ENCODE measurements around the gene SLC39A2. TPM values are rescaled to one million over a fixed set of nuclear protein-coding genes. Genes with fewer than 3 reads are reported as not detected.
A peak's percentile ranks its signal among the peaks of the same experiment; 100 is the strongest.

SLC39A2 gene
- total RNA-seq, 1 experiment from 2014 or later, result 0.17 TPM

DNA sequence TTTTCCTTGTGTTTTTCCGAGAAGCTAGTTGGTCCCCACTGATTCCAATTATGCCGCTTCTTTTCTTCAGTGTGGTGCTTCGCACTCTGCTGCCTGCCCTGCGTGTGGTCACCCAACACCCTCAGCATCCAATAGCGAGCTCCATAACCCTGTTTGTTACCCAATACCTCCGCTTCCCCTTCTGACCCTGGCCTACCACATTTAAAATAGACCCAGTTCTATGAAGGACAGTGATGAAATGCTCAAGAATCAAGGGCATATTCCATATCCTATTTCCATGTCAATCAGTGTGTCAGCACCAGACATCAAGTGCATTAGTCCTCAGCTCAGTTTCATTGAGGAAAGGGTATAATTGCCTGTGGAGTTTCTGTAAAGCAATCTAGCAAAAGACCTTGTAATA is 16.2 kb downstream of the SLC39A2 start:
- DNase-seq, result no peak

DNA sequence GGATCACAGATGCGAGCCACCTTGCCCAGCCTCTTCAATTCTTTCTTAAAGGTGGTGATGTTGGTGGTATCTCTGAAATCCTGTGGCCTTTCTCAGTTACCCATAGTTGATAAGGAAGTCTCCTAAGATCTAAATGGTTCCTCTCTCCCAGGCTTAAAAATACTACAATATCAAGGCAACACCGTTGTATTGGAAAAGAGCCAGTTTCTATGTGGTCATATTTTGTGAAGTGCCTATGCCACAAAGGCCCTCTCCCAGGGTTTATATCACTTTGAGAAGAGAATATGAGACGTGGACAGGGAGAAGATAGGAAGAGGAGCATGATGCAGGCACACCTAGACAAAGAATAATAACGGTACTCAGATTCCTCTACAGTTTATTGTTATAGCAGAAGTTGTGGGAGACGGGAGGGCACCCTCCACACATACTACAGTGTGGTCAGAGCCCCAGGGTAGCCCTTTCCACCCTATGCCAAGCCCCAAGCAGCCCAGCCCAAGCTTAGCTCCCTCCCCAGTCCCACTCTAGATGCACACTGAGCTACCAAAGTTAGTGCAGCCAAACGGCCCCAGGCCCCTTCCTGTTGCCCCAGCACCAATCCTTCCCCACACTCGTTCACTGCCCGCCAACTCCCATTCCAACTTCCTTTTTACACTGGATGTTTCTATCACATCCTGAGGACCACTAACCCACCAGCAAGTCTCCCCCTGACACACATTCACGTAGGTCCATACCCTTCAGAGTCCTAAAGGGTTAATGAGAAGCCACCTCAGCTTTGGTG is 17.5 kb downstream of the SLC39A2 start:
- no peak for DNase-seq
- Histone ChIP-seq H3K4me3 (ENCODE audit: insufficient read depth, low read depth, low read length) (no peak overlapping the region), H3K27me3 (ENCODE audit: control insufficient read depth, insufficient read depth, low read length) (peaks cover 3% of the 10 kb centered on the region; the same call in 1 of the 2 replicates), H3K36me3 (replicated peaks; ENCODE audit: control insufficient read depth, insufficient read depth, low read length) (peaks cover 1% of the 10 kb centered on the region; the same call in 1 of the 2 replicates)

More for the DNA sequence above, 16.2 kb downstream of the SLC39A2 start:
- Histone ChIP-seq H3K4me3 (ENCODE audit: insufficient read depth, low read depth, low read length) (no peak overlapping the region), H3K36me3 (replicated peaks; ENCODE audit: control insufficient read depth, insufficient read depth, low read length) (peaks cover 1% of the 10 kb centered on the region; the same call in 1 of the 2 replicates), H3K27me3 (ENCODE audit: control insufficient read depth, insufficient read depth, low read length) (peaks cover 3% of the 10 kb centered on the region; the same call in 1 of the 2 replicates)

DNA sequence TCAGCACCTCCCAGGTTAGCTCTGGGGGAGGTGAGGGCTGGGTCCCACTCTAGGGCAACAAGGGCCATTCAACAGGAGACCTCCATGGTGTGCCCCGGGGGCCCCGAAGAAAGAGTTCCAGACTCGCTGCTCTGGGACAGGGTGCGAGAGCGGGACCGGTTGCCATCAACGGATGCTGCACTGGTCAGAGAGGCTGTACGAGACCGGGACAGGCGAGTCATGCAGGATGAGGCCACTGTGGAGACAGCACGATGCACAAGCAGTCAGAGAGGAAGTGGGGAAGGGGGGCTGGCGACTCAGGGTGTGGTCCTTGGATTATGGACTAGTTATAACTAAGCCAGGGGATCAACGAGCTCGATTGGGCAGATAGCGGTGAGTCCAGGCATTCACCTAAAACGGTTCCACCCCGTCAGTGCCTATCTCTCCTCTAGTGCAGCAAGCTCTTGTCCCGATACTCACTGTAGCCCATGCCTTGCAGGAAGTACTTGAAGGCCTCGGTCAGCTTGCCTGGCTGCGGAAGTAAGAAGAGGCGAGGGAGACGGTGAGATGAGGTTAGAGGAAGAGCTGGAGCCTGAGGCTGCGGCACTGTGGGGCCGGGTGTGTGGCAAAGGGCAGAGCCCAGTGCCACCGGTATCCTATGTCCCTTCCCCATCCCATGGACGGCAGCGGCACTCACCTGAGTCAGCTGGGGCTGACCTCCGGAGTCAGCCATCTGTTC is 18.6 kb downstream of the SLC39A2 start:
- no peak overlapping the region for H3K4me3 ChIP-seq (ENCODE audit: insufficient read depth, low read depth, low read length)
- H3K27me3 ChIP-seq (ENCODE audit: control insufficient read depth, insufficient read depth, low read length), result peaks cover 5% of the 10 kb centered on the region

DNA sequence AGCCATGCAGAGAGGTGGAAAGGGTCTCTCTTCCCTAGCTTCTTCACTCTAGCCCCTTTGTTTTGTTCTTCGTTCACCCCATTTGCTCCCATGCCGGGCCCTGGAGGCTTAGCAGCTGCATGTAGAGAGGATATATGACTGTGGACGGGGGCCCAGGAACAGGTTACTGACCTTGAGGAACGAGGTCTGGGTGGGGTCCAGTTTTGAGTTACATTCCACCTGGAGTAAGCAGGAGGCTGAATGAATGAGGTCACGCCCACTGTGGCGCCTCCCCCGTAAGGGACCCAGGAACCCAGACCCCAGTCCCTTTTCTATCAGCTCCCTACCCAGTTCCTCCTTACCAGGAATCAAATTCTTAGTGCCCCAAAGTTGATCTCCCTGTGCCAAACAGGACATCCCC is 19.2 kb downstream of the SLC39A2 start:
- peaks cover 6% of the 10 kb centered on the region for H3K27me3 ChIP-seq (ENCODE audit: control insufficient read depth, insufficient read depth, low read length)
- H3K4me3 ChIP-seq (ENCODE audit: insufficient read depth, low read depth, low read length), result no peak overlapping the region
- DNase-seq, result no peak
- H3K36me3 ChIP-seq (replicated peaks; ENCODE audit: control insufficient read depth, insufficient read depth, low read length), result peaks cover 1% of the 10 kb centered on the region; the same call in 1 of the 2 replicates

More for the DNA sequence above, 18.6 kb downstream of the SLC39A2 start:
- no peak for DNase-seq
- peaks cover 1% of the 10 kb centered on the region; the same call in 1 of the 2 replicates for H3K36me3 ChIP-seq (replicated peaks; ENCODE audit: control insufficient read depth, insufficient read depth, low read length)

DNA sequence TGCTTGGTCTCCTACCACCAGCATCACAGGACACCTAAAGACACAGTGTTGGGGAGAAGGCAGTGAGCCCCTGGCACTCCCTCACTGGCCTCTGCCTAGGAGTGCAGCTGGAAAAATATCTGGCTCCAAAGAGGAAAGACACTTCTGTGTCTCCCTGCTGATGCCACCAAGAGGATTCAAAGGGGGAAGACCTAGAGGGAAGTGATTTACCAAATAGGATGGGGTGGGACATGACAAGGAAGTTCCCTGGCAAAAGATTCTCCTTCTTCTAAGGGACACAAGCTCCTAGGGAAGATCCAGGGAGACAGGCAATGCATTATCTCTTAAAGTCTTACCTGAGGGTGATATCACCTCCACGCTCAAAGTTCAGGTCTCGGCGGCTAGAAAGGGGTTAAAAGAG is 19.7 kb downstream of the SLC39A2 start:
- Histone ChIP-seq H3K36me3 (replicated peaks; ENCODE audit: control insufficient read depth, insufficient read depth, low read length) (peaks cover 1% of the 10 kb centered on the region; the same call in 1 of the 2 replicates), H3K27me3 (ENCODE audit: control insufficient read depth, insufficient read depth, low read length) (peaks cover 10% of the 10 kb centered on the region), H3K4me3 (ENCODE audit: insufficient read depth, low read depth, low read length) (no peak overlapping the region)
- no peak for DNase-seq

DNA sequence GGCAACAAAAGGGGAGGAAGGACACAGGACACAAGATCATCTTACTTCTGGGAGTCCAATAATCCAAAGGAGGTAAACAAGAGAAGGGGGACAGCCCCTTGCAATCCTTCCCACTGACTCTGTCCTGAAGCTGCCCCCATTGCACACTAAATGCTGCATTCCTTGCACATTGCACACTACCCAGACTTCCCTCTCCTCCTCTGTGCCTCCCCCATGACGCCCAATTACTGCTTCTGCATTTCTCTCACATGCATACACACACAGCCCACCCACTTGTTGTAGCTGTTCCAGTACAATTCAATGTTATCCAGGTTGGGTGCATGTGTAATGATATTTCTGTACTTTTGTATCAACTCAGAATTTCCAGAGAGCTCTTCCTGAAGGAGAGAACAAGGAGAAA is 20.3 kb downstream of the SLC39A2 start:
- Histone ChIP-seq H3K4me3 (ENCODE audit: insufficient read depth, low read depth, low read length) (no peak overlapping the region), H3K36me3 (replicated peaks; ENCODE audit: control insufficient read depth, insufficient read depth, low read length) (peaks cover 1% of the 10 kb centered on the region; the same call in 1 of the 2 replicates), H3K27me3 (ENCODE audit: control insufficient read depth, insufficient read depth, low read length) (peaks cover 16% of the 10 kb centered on the region)
- no peak for DNase-seq

DNA sequence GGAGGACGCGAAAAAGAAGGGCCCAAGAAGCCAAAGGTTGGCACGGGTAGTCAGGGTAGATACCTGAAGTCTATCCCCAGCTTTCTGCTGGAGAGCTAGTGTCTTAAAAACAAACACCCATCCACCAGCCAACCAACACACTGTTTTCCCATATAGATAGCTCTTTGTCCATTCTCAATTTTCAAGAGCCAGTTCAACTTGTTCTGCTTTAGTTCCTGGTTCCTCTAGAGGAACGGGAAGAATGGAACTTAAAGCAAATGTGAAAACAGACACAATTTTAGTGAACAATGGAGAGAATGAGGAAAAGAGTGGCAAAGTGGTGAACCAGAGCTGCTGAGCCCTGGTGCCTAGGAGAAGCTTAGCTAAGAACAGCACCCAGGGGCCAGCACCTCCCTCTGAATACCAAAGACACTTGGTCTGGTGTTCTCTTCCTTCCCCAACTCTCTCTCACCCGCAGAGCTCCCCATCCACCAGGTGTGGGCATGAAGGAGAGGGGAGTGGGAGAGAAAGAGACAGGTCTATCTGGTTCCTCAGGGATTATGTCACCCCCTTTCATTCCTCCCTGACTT is 22.0 kb downstream of the SLC39A2 start:
- no peak overlapping the region for H3K4me3 ChIP-seq (ENCODE audit: insufficient read depth, low read depth, low read length)
- peaks cover 20% of the 10 kb centered on the region for H3K27me3 ChIP-seq (ENCODE audit: control insufficient read depth, insufficient read depth, low read length)
- DNase-seq, result no peak
- peaks cover 1% of the 10 kb centered on the region; the same call in 1 of the 2 replicates for H3K36me3 ChIP-seq (replicated peaks; ENCODE audit: control insufficient read depth, insufficient read depth, low read length)

DNA sequence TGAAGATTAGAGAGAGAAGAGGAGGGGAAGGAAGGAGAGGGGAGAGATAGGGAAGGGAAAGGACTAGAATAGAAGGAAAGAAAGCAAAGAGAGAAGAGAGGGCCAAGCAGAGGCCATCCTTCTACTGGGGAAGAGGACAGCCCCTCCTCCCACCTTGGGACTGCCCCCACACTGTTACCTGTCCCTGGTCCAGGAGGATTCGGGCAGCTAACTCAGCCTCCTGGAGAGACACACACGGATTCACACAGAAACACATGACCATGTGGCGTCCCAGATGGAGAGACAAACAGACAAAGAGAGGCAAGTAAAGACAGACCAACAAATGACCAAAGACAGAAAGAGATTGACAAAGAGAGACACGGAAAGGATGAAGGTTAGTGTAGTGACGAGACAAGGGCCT is 23.6 kb downstream of the SLC39A2 start:
- Histone ChIP-seq H3K36me3 (replicated peaks; ENCODE audit: control insufficient read depth, insufficient read depth, low read length) (peaks cover under 1% of the 10 kb centered on the region; the same call in 1 of the 2 replicates), H3K4me3 (ENCODE audit: insufficient read depth, low read depth, low read length) (no peak overlapping the region), H3K27me3 (ENCODE audit: control insufficient read depth, insufficient read depth, low read length) (peaks cover 21% of the 10 kb centered on the region)
- DNase-seq, result no peak

DNA sequence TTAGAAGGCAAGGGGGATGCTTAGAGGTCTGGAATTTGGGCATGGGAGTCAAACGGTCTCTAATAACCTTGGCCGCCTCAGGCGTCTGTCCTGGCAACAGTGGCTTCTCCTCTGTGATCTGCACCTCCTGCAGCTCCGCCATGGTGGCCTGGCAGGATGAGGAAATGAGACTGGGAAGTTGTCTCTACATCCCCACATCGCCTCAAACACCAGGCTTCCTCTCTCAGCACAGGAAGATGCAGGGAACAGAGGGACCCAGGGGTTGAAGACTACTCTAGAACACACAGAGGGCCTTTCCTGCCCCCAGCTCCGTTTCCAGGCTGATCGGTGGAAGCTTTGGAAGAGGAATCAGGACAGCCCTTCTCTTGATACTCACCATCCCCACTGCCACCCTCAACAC is 24.1 kb downstream of the SLC39A2 start:
- no peak for DNase-seq
- Histone ChIP-seq H3K4me3 (ENCODE audit: insufficient read depth, low read depth, low read length) (no peak overlapping the region), H3K36me3 (replicated peaks; ENCODE audit: control insufficient read depth, insufficient read depth, low read length) (no peaks in the 10 kb centered on the region), H3K27me3 (ENCODE audit: control insufficient read depth, insufficient read depth, low read length) (peaks cover 21% of the 10 kb centered on the region)

DNA sequence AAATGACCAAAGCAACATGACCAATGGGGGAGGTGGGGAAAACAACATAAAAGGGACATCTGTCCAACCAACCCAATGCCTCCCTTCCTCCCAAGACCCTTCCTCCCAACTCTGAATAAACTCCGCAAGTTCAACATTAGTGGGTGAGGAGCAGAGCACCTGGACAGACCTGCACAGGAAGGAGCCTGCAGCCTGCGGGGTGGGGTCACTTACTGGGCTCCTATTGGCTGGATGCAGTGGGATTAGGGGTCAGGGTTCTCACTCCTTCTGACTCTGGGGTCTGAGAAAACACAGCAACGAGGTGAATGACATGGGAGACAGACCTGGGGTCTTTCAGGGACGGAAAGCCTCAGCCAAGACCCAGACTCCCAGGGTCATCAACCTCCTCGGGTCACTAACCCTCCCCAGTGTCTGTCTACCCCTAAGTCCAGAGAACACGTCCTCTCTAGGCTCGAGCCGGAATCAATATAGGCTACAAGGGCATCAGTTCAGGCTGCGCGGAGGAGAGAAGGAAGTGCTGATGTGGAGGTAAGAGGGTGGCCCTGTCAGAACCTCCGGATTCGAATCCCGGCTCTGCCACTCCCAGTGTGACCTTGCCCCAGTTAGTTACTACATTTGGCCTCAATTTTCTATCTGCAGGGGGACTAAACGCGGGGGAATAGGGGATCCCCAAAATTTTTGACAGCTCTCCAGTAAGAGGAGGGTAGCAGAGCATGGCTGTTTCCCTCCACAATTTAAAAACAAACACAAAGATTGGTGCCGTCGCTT is 24.9 kb downstream of the SLC39A2 start:
- Histone ChIP-seq H3K4me3 (ENCODE audit: insufficient read depth, low read depth, low read length) (peak overlapping the region; percentile 81), H3K36me3 (replicated peaks; ENCODE audit: control insufficient read depth, insufficient read depth, low read length) (no peaks in the 10 kb centered on the region), H3K27me3 (ENCODE audit: control insufficient read depth, insufficient read depth, low read length) (peaks cover 21% of the 10 kb centered on the region)
- peak; percentile 57 for DNase-seq

DNA sequence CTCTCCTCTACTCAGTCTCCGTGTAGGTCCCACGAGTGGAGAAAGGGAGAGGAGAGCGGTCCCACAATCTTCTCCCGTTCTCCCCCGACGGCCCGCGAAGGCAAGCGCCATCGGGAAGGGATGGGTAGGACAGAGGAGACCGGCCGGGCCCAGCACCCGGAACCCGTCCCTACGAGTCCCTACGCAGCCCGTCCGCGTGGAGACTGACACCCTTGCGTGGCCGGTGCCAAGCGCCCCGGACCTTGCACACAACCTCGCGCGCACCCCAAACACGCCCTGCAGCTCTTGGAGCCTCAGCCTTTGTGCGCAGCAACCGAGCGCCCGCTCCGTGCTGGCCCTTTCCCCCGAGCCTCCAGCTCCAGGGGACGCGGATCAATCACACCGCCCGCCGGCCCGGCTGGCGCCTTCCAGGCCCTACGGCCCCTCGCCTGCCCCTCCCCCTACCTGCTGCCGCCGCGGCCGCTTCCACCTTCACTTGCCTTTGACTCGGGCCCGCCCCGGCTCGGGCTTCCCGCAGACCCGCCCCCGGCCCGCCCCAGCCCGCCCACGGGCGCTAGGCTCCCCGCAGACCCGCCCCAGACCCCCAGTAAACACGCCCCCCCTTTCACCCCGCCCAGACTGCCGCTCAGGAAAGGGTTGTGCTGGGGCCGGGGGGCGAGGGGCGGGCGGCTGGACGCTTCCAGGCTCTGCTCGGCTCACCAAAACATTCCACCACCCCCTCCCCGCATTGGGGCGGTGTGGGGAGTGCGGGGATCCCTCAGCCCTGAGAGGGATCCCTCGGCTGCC is 25.7 kb downstream of the SLC39A2 start, which contains the start of gene NDRG2:
TSS of gene NDRG2 (minus strand) at position 477 of the 786 bp plus-strand sequence. CDS start 1,746 bp downstream, outside the sequence.
- peaks cover 21% of the 10 kb centered on the region for H3K27me3 ChIP-seq (ENCODE audit: control insufficient read depth, insufficient read depth, low read length)
- H3K4me3 ChIP-seq (ENCODE audit: insufficient read depth, low read depth, low read length), result peak within 1 kb of the TSS; percentile 81
- DNase-seq, result peak; percentile 98
- no peaks in the 10 kb centered on the region for H3K36me3 ChIP-seq (replicated peaks; ENCODE audit: control insufficient read depth, insufficient read depth, low read length)

DNA sequence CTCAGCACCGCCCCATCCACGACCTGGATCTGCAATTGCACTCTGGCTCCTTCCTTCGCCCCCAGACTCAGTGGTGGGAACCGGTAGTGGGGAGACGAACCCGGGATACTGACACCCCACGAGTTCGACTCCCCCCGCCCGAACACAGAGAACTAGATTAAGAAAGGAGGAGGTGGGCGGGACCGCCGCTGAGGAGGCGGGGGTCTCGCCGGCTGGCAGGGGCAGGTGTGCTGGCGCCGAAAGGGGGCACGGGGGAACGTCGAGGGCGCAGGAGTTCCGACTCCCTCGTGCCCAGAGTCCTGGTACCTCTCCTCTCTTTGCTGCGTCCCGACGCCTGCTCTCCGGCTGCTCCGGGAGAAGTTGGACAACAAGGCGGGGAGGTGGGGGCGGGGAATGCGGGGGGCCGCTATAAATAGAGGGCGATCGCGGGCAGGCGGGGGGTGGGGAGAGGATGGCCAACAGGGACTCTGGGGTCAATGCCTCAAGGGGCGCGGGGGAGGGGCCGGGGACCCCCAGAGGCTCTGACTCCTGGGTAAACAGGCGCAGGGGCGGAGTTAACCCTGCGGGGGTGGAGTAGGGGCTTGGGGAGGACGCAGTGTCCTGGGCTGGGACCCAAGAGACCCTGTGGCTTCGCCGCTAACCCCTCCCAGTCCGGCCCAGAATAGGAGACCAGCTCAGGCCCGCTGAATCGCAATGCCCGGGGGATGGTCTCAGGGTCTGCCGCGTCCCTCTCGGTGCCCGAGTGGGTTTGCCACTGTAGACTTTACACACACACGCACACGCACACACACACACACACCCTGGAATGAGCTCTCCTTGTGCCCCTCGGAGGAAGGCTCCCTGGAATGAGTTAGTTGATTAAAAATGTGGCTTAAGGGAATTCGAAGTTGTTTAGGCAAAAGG is 26.5 kb downstream of the SLC39A2 start:
- Histone ChIP-seq H3K27me3 (ENCODE audit: control insufficient read depth, insufficient read depth, low read length) (peaks cover 21% of the 10 kb centered on the region), H3K4me3 (ENCODE audit: insufficient read depth, low read depth, low read length) (peak overlapping the region; percentile 63), H3K36me3 (replicated peaks; ENCODE audit: control insufficient read depth, insufficient read depth, low read length) (no peaks in the 10 kb centered on the region)
- peak; percentile 90 for DNase-seq
